Osteoblast (primary cell): Measurements from ENCODE around the gene AKT1S1. TPM values are rescaled to one million over a fixed set of nuclear protein-coding genes. Genes with fewer than 3 reads are reported as not detected.

Experiments
- DNase-seq: peaks from one replicate; pipeline ENCODE4 v3.0.0; 2011; ENCODE audit warnings: low spot score, mixed read lengths; ENCODE audit not compliant: insufficient read length; ENCODE audit errors: missing footprints
- H2AFZ ChIP-seq: 2 replicates; pipeline ENCODE4 v1.6.0; 2011; ENCODE audit warnings: mild to moderate bottlenecking, low read length
- H3K27ac ChIP-seq: 2 replicates; pipeline ENCODE4 v1.5.1; 2011; ENCODE audit warnings: mild to moderate bottlenecking, low read depth, low read length, moderate library complexity
- H3K27me3 ChIP-seq: 2 replicates; pipeline ENCODE4 v1.6.0; 2012; ENCODE audit warnings: mild to moderate bottlenecking, control low read depth, inconsistent platforms, low read length, moderate library complexity; ENCODE audit not compliant: insufficient read depth
- H3K36me3 ChIP-seq: 2 replicates; pipeline ENCODE4 v1.5.1; 2011; ENCODE audit warnings: mild to moderate bottlenecking, low read length, control low read depth, moderate library complexity; ENCODE audit not compliant: insufficient read depth
- H3K4me1 ChIP-seq: 2 replicates; pipeline ENCODE4 v1.5.1; 2011; ENCODE audit warnings: mild to moderate bottlenecking, low read length, control low read depth, moderate library complexity; ENCODE audit not compliant: insufficient read depth
- H3K4me2 ChIP-seq: 2 replicates; pipeline ENCODE4 v1.6.0; 2011; ENCODE audit warnings: mild to moderate bottlenecking, low read length; ENCODE audit not compliant: insufficient read depth
- H3K4me3 ChIP-seq: fragments of 200-600 bp; sonication (generic); 3 replicates; pipeline ENCODE4 v1.5.1; 2012; ENCODE audit warnings: mild to moderate bottlenecking, low read length, inconsistent platforms; ENCODE audit not compliant: insufficient read depth
- H3K79me2 ChIP-seq: 2 replicates; pipeline ENCODE4 v1.6.0; 2012; ENCODE audit warnings: mild to moderate bottlenecking, low read length, control low read depth, inconsistent platforms; ENCODE audit not compliant: insufficient read depth
- H3K9me3 ChIP-seq: 2 replicates; pipeline ENCODE4 v1.5.1; 2011; ENCODE audit warnings: low read depth, low read length, control low read depth
- H4K20me1 ChIP-seq: 2 replicates; pipeline ENCODE4 v1.6.0; 2012; ENCODE audit warnings: mild to moderate bottlenecking, low read length, control low read depth; ENCODE audit not compliant: insufficient read depth
- total RNA-seq: library from RNA; depleted of rRNA; stranded (reverse); fragments of >200 nt; gene quantifications from 2 replicates; pipeline ENCODE4 v1.2.3, GENCODE V29; 2012
- TF ChIP-seq, protein P1 (sequence below): IDR thresholded peaks from 2 replicates; pipeline ENCODE4 v1.5.1; 2011; ENCODE audit warnings: mild to moderate bottlenecking, low read depth, low read length, moderate library complexity; ENCODE audit errors: extremely low read depth

Gene AKT1S1
- total RNA-seq, 1 donor = 13.4 TPM

DNA sequence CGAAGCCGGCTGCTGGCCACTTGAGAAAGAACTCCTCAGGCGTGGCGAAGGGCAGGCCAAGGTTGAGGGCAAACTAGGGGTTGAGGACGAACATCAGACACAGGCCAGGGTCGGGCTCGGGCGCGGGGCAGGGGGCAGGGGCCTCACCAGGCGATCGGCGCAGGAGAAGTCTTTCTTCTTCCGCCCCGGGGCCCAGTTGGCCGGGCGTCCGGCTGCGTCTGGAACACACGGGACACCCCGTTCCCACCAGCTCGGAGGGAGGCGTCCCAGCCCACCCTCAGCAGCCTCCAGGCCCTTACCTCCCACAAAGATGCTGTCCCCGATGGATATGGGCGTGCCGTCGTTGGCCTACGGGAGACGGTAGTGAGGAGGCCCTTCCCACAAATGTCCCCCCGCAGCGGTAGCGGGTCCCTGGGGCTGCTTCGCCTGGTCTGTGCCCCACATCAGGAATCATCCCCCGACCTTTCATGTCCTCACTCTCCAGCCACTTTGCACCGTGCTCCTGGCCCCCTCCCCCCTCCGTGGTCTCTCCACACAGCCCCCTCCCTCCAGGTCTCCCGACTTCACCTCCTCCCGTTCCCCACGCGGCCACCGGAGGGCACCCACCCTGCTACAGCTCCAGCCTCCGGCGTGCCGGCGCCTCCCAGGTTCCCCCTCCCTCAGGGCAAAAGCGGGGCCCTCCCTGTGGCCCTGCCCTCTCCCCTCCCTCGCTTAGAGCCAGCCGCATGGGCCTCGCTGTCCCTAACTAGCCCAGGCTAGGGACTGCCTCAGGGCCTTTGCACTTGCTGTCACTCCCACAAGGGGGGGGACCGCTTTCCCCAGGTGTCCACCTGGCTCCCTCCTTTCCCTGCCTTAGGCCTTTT, 14.5 kb downstream of the AKT1S1 start:
- peaks cover 29% of the 10 kb centered on the region for H3K4me1 ChIP-seq
- no peak overlapping the region for H3K27ac ChIP-seq
- DNase-seq = peak; percentile 92
- peaks cover 41% of the 10 kb centered on the region for H3K79me2 ChIP-seq
- no peak overlapping the region for H2AFZ ChIP-seq
- TF ChIP-seq, protein P1, sequence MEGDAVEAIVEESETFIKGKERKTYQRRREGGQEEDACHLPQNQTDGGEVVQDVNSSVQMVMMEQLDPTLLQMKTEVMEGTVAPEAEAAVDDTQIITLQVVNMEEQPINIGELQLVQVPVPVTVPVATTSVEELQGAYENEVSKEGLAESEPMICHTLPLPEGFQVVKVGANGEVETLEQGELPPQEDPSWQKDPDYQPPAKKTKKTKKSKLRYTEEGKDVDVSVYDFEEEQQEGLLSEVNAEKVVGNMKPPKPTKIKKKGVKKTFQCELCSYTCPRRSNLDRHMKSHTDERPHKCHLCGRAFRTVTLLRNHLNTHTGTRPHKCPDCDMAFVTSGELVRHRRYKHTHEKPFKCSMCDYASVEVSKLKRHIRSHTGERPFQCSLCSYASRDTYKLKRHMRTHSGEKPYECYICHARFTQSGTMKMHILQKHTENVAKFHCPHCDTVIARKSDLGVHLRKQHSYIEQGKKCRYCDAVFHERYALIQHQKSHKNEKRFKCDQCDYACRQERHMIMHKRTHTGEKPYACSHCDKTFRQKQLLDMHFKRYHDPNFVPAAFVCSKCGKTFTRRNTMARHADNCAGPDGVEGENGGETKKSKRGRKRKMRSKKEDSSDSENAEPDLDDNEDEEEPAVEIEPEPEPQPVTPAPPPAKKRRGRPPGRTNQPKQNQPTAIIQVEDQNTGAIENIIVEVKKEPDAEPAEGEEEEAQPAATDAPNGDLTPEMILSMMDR = peak; percentile 12
- no peaks in the 10 kb centered on the region for H3K9me3 ChIP-seq
- peaks cover 29% of the 10 kb centered on the region for H4K20me1 ChIP-seq
- no peaks in the 10 kb centered on the region for H3K27me3 ChIP-seq
- H3K4me2 ChIP-seq = no peak overlapping the region
- H3K36me3 ChIP-seq = peaks cover 52% of the 10 kb centered on the region
- H3K4me3 ChIP-seq = no peak overlapping the region

DNA sequence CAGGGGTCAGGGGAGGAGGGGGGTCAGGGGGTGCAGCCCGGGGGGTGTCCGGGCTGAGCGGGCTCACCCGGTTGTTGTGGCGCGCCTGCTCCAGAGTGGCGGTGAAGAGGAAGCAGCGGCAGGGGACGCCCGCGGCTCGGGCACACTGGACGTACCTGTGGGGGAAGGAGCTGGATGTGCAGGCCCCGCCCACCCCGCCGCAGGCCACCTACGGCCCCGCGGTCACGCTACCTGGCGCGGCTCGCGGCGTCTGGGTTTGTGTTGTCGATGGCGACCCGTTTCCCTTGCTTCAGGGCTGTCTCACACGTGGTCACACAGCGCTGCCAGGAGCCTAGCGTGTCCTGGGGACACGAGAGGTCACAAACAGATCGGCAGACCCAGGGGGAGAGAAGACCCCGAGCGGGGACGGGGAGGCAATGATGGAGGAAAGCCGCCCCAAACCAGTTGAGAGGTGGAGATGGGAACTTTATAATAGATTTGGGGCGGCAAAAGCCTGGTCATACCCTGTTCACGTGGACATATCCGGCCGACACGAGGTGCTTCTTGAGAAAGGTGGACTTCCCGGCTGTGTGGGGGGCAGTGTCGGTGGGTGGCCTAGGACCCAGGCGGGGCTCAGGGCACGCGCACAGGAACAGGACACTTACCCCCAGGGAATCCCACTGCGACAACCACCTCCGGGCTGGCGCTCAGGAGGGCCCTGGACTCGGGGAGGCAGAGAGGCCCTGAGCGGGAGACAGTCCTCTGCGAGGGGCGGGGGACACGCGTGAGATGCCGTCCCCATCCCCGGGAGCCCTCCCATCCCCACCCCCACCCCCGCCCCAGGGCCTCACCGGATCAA, 15.4 kb downstream of the AKT1S1 start:
- Histone ChIP-seq H2AFZ (no peak overlapping the region), H3K4me2 (no peak overlapping the region), H4K20me1 (peaks cover 29% of the 10 kb centered on the region), H3K4me1 (peaks cover 27% of the 10 kb centered on the region), H3K9me3 (no peaks in the 10 kb centered on the region), H3K4me3 (no peak overlapping the region), H3K36me3 (peaks cover 60% of the 10 kb centered on the region), H3K79me2 (peaks cover 39% of the 10 kb centered on the region), H3K27ac (no peak overlapping the region), H3K27me3 (no peaks in the 10 kb centered on the region)
- TF ChIP-seq, protein P1 = no peak
- DNase-seq = no peak

DNA sequence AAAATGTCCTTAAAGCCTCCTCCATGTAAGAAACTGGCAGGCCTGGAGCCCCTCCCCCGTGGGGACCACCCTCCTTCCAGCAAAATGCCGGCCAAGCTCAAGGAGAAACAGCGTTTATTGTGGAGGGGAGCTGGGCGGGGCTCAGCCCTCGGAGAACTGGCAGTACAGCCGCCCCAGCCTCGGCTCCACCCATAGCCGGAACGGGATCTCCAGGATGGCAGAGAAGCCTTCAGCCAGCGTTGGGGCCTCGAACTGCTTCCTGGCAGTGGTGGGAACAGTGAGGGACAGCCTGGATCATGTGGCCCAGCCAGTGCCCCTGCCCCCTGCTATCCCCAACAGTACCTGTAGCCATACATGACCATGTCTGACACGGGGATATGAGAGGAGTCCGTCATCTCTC, 16.0 kb downstream of the AKT1S1 start:
- Histone ChIP-seq H2AFZ (no peak overlapping the region), H3K36me3 (peaks cover 61% of the 10 kb centered on the region), H3K4me2 (no peak overlapping the region), H3K4me3 (no peak overlapping the region), H3K4me1 (peaks cover 21% of the 10 kb centered on the region), H3K9me3 (no peaks in the 10 kb centered on the region), H4K20me1 (peaks cover 24% of the 10 kb centered on the region), H3K27ac (no peak overlapping the region), H3K27me3 (no peaks in the 10 kb centered on the region), H3K79me2 (peaks cover 32% of the 10 kb centered on the region)
- no peak for DNase-seq
- TF ChIP-seq, protein P1 = no peak
